Astrocyte of the cerebellum (primary cell): ENCODE results near the gene RSBN1.
"Not testable (repeated sequence)": the region's sequence is repeated elsewhere in the genome, so short reads cannot be mapped to it uniquely, and the experiment has no call there.

Experiments
- DNase-seq: peaks from one replicate; pipeline ENCODE4 v3.0.0-alpha.2; 2011; ENCODE audit warnings: low read depth
- H3K4me3 ChIP-seq: 2 replicates; pipeline ENCODE4 v1.5.1; 2011; ENCODE audit warnings: mild to moderate bottlenecking, low read depth, low read length, moderate library complexity
- CTCF ChIP-seq: IDR thresholded peaks from 2 replicates; pipeline ENCODE4 v1.5.1; 2012; ENCODE audit warnings: low read length, low read depth, moderate library complexity, mild to moderate bottlenecking; ENCODE audit errors: missing control alignments
- in situ Hi-C: cut with HindIII; loops from 2 replicates; pipeline ENCODE4 v1.10.0; 2017; ENCODE audit warnings: low sequenced_read_pairs

RSBN1 gene

DNA sequence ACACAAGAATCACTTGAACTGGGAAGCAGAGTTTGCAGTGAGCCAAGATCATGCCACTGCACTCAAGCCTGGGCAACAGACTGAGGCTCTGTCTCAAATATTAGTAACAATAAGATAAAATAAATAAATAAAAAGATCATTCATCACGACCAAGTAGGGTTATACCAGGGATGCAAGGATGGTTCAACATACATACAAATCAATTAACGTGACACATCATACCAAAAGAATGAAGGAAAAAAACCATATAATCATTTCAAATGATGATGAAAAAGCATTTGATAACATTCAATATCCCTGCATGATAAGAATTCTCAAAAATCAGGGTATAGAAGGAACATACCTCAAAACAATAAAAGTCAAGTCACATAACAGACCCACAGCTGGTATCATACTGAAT, 91.3 kb downstream of the RSBN1 start:
- in situ Hi-C loops: no loop called here
- TF ChIP-seq CTCF: no peak
- no peak overlapping the region for H3K4me3 ChIP-seq
- no peak for DNase-seq

GRCh38 chr1:113718621-113719020, 93.7 kb downstream of the RSBN1 start:
- H3K4me3 ChIP-seq, in situ Hi-C loops, DNase-seq: not testable (repeated sequence)

DNA sequence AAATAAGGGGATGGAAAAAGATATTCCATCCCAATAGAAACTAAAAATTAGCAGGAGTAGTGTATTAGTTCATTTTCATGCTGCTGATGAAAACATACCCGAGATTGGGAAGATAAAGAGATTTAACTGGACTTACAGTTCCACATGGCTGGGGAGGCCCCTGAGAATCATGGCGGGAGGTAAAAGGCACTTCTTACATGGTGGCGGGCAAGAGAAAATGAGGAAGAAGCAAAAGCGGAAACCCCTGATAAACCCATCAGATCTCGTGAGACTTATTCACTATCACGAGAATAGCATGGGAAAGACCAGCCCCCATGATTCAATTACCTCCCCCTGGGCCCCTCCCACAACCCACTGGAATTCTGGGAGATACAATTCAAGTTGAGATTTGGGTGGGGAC, 94.8 kb downstream of the RSBN1 start:
- H3K4me3 ChIP-seq, DNase-seq, in situ Hi-C loops: not testable (repeated sequence)

- in situ Hi-C loops: no loop called here
- DNase-seq: no peak
Observed at GRCh38 chr1:113714606-113715269, 97.5 kb downstream of the RSBN1 start.

More at GRCh38 chr1:113714606-113715269, 97.5 kb downstream of the RSBN1 start:
- no peak for TF ChIP-seq CTCF
- H3K4me3 ChIP-seq: no peak overlapping the region
